Mucosa of rectum (tissue), 2 donors: ENCODE data around the gene EEA1.

Experiments
- H3K27ac ChIP-seq, 2 donors: one replicate each; pipeline ENCODE4 v1.7.0; 2013; ENCODE audit warnings: inconsistent platforms in 2 of 2, low read depth in 2 of 2, low read length in 2 of 2
- H3K27me3 ChIP-seq, 2 donors: one replicate each; pipeline ENCODE4 v1.7.0; 2013; ENCODE audit warnings: low read length in 2 of 2; ENCODE audit not compliant: control insufficient read depth in 2 of 2, insufficient read depth in 2 of 2
- H3K36me3 ChIP-seq, 2 donors: one replicate each; pipeline ENCODE4 v1.7.0; 2013; ENCODE audit warnings: low read length in 2 of 2; ENCODE audit not compliant: control insufficient read depth in 2 of 2, insufficient read depth in 2 of 2
- H3K4me1 ChIP-seq, 2 donors: one replicate each; pipeline ENCODE4 v1.7.0; 2013; ENCODE audit warnings: low read length in 2 of 2, mild to moderate bottlenecking in 1 of 2; ENCODE audit not compliant: control insufficient read depth in 2 of 2, insufficient read depth in 2 of 2
- H3K4me3 ChIP-seq, 2 donors: one replicate each; pipeline ENCODE4 v1.7.0; 2013; ENCODE audit warnings: low read length in 2 of 2
- H3K9ac ChIP-seq, 2 donors: one replicate each; pipeline ENCODE4 v1.7.0; 2013; ENCODE audit warnings: low read length in 2 of 2, low read depth in 1 of 2, mild to moderate bottlenecking in 1 of 2
- H3K9me3 ChIP-seq, 2 donors: one replicate each; pipeline ENCODE4 v1.7.0; 2013; ENCODE audit warnings: low read length in 2 of 2; ENCODE audit not compliant: control insufficient read depth in 2 of 2
- donor health status: healthy.
- donor health status: Normal muscosa, but diverticular disease.

EEA1 gene

DNA sequence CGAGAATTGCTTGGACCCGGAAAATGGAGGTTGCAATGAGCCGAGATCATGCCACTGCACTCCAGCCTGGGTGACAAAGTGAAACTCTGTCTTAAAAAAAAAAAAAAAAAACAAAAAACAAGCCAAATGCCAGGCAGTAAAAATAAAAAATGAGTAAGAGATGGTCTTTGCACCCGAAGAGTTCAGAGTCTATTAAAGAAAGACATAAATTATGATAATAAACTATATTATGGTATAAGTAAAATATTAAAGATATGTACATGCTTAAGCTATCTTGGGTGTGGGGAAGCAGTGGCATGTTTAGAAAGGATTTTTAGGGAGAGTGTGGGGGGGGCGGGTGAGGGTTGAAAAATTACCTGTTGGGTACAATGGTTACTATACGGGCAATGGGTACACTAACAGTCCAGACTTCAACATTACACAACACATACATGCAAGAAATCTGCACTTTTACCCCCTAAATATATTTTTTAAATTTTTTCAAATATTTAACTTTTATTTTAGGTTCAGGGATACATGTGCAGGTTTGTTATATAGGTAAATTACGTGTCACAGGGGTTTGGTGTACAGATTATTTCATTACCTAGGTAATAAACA lies 99.3 kb downstream of the EEA1 start:
- no peak overlapping the region for H3K9ac ChIP-seq
- H3K27ac ChIP-seq: no peak overlapping the region
- no peaks in the 10 kb centered on the region for H3K4me1 ChIP-seq
- no peaks in the 10 kb centered on the region for H3K27me3 ChIP-seq
- no peaks in the 10 kb centered on the region for H3K9me3 ChIP-seq
- no peak overlapping the region for H3K4me3 ChIP-seq
- H3K36me3 ChIP-seq: peaks cover 0 to 16% of the 10 kb centered on the region in 2 donors

- no peak overlapping the region for H3K27ac ChIP-seq
- H3K4me3 ChIP-seq: no peak overlapping the region
- no peaks in the 10 kb centered on the region for H3K27me3 ChIP-seq
- no peaks in the 10 kb centered on the region for H3K9me3 ChIP-seq
- no peak overlapping the region for H3K9ac ChIP-seq
- H3K4me1 ChIP-seq: no peaks in the 10 kb centered on the region
- peaks cover 0 to 16% of the 10 kb centered on the region in 2 donors for H3K36me3 ChIP-seq
Measured at GRCh38 chr12:92828565-92828964, 100.5 kb downstream of the EEA1 start.

DNA sequence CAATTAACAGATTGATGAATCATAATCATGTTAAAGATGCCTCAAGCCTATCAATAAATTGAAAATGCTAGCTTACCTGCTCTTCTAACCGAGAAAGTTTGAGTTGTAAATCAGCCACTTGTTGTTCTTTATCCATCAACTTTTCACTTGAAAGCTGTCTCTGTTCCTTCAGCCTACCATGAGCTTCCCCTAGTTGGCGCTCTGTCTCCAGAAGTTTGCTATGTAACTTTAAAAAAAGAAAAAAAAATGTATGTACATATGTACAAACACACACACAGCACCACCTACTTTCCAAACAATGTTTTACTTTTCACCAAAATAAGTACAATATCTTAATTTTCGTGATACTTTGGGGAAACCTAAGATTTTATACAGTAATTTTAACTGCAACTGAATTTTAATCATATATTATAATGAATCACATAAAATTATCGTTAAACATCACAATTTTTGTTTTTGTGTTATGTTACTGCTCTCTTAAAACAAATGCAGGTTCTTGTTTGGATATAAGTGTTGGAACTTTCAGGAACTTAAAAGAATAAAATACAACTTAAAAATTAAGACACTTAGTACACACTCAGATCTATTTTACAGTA lies 101.2 kb downstream of the EEA1 start:
- no peaks in the 10 kb centered on the region for H3K4me1 ChIP-seq
- H3K9ac ChIP-seq: no peak overlapping the region
- no peak overlapping the region for H3K4me3 ChIP-seq
- H3K27me3 ChIP-seq: no peaks in the 10 kb centered on the region
- H3K9me3 ChIP-seq: no peaks in the 10 kb centered on the region
- no peak overlapping the region for H3K27ac ChIP-seq
- peaks cover 0 to 16% of the 10 kb centered on the region in 2 donors for H3K36me3 ChIP-seq

DNA sequence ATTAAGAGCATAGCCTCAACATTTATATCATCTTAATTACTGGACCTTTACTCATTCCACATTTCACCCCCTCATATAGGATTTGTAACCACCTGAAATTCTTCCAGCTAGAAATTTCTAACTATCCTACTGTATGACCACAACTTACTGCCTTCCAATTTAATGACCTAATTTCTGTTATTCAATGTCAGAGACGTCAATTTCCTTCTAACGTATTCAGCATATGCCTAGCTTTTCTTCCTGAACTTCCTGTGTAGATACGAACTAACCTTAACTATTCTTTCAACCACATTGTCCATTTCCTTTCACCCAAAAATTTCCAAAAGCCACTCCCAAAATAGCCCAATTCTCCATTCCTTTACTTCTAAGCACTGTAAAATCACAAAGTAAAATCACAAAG lies 108.0 kb downstream of the EEA1 start:
- Histone ChIP-seq H3K9me3 (no peaks in the 10 kb centered on the region), H3K27ac (no peak overlapping the region), H3K4me3 (no peak overlapping the region), H3K27me3 (no peaks in the 10 kb centered on the region), H3K9ac (no peak overlapping the region), H3K4me1 (no peaks in the 10 kb centered on the region), H3K36me3 (peaks cover 11 to 13% of the 10 kb centered on the region in 2 donors)

GRCh38 chr12:92814584-92814983 lies 114.5 kb downstream of the EEA1 start:
- Histone ChIP-seq H3K36me3 (peaks cover 7 to 14% of the 10 kb centered on the region in 2 donors), H3K27ac (no peak overlapping the region), H3K27me3 (no peaks in the 10 kb centered on the region), H3K9ac (no peak overlapping the region), H3K4me3 (no peak overlapping the region), H3K4me1 (no peaks in the 10 kb centered on the region), H3K9me3 (no peaks in the 10 kb centered on the region)

GRCh38 chr12:92810370-92810769 lies 118.7 kb downstream of the EEA1 start:
- H3K9me3 ChIP-seq: no peaks in the 10 kb centered on the region
- no peaks in the 10 kb centered on the region for H3K4me1 ChIP-seq
- H3K4me3 ChIP-seq: no peak overlapping the region
- H3K9ac ChIP-seq: no peak overlapping the region
- H3K27me3 ChIP-seq: no peaks in the 10 kb centered on the region
- no peak overlapping the region for H3K27ac ChIP-seq
- peaks cover 9% of the 10 kb centered on the region in 2 donors for H3K36me3 ChIP-seq

DNA sequence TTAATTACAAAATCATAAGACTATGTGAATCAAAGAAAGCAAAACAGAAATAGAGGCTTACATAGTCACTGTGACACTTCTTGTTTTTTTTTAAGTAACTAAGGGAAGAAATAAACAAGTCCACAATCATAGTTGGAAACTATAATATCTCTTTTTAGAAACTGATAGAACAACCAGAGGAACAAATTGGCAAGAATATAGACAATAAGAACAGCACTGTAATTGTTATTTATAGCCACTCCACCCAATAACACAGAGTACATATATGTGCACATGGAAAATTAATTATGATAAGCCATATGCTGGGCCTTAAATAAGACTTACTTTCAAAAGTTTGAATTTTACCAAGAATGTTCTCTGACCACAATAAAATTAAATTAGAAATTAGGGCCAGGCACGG lies 125.2 kb downstream of the EEA1 start:
- Histone ChIP-seq H3K27ac (no peak overlapping the region), H3K27me3 (no peaks in the 10 kb centered on the region), H3K36me3 (peaks cover 21 to 26% of the 10 kb centered on the region in 2 donors)

GRCh38 chr12:92802906-92803305 lies 126.2 kb downstream of the EEA1 start:
- H3K27me3 ChIP-seq: no peaks in the 10 kb centered on the region
- H3K36me3 ChIP-seq: peaks cover 18 to 22% of the 10 kb centered on the region in 2 donors
- no peaks in the 10 kb centered on the region for H3K9me3 ChIP-seq
- H3K9ac ChIP-seq: no peak overlapping the region
- H3K27ac ChIP-seq: no peak overlapping the region
- H3K4me1 ChIP-seq: no peaks in the 10 kb centered on the region
- H3K4me3 ChIP-seq: no peak overlapping the region

More for the DNA sequence above, 125.2 kb downstream of the EEA1 start:
- Histone ChIP-seq H3K9ac (no peak overlapping the region), H3K4me3 (no peak overlapping the region), H3K4me1 (no peaks in the 10 kb centered on the region), H3K9me3 (no peaks in the 10 kb centered on the region)

GRCh38 chr12:92796650-92797049 lies 132.4 kb downstream of the EEA1 start:
- Histone ChIP-seq H3K27ac (no peak overlapping the region), H3K36me3 (peaks cover 11% of the 10 kb centered on the region in 2 donors), H3K4me1 (no peaks in the 10 kb centered on the region), H3K27me3 (no peaks in the 10 kb centered on the region), H3K9me3 (no peaks in the 10 kb centered on the region), H3K9ac (no peak overlapping the region), H3K4me3 (no peak overlapping the region)

DNA sequence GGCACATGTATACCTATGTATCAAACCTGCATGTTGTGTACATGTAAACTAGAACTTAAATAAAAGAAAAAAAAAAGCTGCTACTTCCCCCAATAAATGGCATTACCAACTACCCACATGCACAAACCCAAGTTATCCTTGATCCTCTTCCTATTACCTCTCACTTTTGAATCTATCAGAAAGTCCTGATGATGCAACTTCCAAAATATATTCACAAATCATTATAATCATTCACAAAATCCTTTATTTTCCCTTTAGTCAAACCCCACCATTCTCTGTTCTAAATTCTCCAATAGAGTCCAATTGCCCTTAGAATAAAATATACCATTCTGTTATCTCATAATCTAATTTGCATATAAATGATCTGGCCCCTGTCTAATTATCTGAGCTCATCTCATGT lies 134.3 kb downstream of the EEA1 start:
- no peaks in the 10 kb centered on the region for H3K9me3 ChIP-seq
- H3K4me3 ChIP-seq: no peak overlapping the region
- peaks cover 0 to 2% of the 10 kb centered on the region in 2 donors for H3K36me3 ChIP-seq
- no peak overlapping the region for H3K27ac ChIP-seq
- no peaks in the 10 kb centered on the region for H3K27me3 ChIP-seq
- H3K4me1 ChIP-seq: no peaks in the 10 kb centered on the region
- H3K9ac ChIP-seq: no peak overlapping the region
